SK-N-SH (cell line): ENCODE measurements around the gene TRIM16. TPM values are rescaled to one million over a fixed set of nuclear protein-coding genes. Genes with fewer than 3 reads are reported as not detected.
A peak's percentile ranks its signal among the peaks of the same experiment; 100 is the strongest.

ENCODE experiments used
- CTCF ChIA-PET: fragments of 300-600, 350-600 bp; formaldehyde crosslinking; extraction: SDS; loops from one replicate; lab custom pipeline; 2021; lab: Yijun Ruan, JAX
- POLR2A ChIA-PET: fragments of 350-600 bp; sonication (Branson Sonifier 250); formaldehyde crosslinking; extraction: SDS; loops from one replicate; lab custom pipeline; 2020; ENCODE audit warnings: antibody characterized with exemption, inconsistent platforms; lab: Yijun Ruan, JAX
- DNase-seq: peaks from one replicate; pipeline ENCODE4 v3.0.0; 2012
- H2AFZ ChIP-seq: fragments of 200-600 bp; sonication (generic); 2 replicates; pipeline ENCODE4 v1.8.1; 2016; ENCODE audit warnings: antibody characterized with exemption, mild to moderate bottlenecking, low read depth
- H3F3A ChIP-seq: fragments of 200-600 bp; sonication (generic); replicated peaks from 2 replicates; pipeline ENCODE3; 2016; ENCODE audit warnings: antibody characterized with exemption, mild to moderate bottlenecking; ENCODE audit not compliant: insufficient read depth
- H3K27ac ChIP-seq, 2 experiments: fragments of 200-500 bp in 1 of 2; fragments of 200-600 bp in 1 of 2; sonication (Bioruptor generic) in 1 of 2; sonication (generic), shearing (Covaris generic) in 1 of 2; 2 replicates each; pipeline versions ENCODE4 v1.5.1 to v1.6.1; 2014 to 2016; ENCODE audit warnings: low read depth in 2 of 2, inconsistent platforms in 1 of 2, low read length in 1 of 2, mild to moderate bottlenecking in 1 of 2, mixed read lengths in 1 of 2
- H3K27me3 ChIP-seq: fragments of 200-600 bp; sonication (generic), shearing (Covaris generic); 2 replicates; pipeline ENCODE4 v1.6.1; 2016; ENCODE audit warnings: mixed run types; ENCODE audit not compliant: insufficient read depth
- H3K36me3 ChIP-seq, 2 experiments: fragments of 200-500 bp in 1 of 2; fragments of 200-600 bp in 1 of 2; sonication (Bioruptor generic) in 1 of 2; sonication (generic) in 1 of 2; replicated peaks in 1 of 2; 2 replicates each; pipeline versions ENCODE3 to v1.5.1; 2014 to 2016; ENCODE audit warnings: low read length in 1 of 2, mild to moderate bottlenecking in 1 of 2; ENCODE audit not compliant: insufficient read depth in 2 of 2, control insufficient read depth in 1 of 2
- H3K4me1 ChIP-seq, 2 experiments: fragments of 200-500 bp in 1 of 2; fragments of 200-600 bp in 1 of 2; sonication (Bioruptor generic) in 1 of 2; sonication (generic), shearing (Covaris generic) in 1 of 2; 2 replicates each; pipeline versions ENCODE4 v1.5.1 to v1.6.1; 2014 to 2016; ENCODE audit warnings: low read depth in 1 of 2, low read length in 1 of 2, mixed run types in 1 of 2; ENCODE audit not compliant: insufficient read depth in 2 of 2, control insufficient read depth in 1 of 2
- H3K4me2 ChIP-seq: fragments of 200-600 bp; sonication (generic), shearing (Covaris generic); 2 replicates; pipeline ENCODE4 v1.6.1; 2017; ENCODE audit warnings: mixed run types
- H3K4me3 ChIP-seq, 2 experiments: fragments of 200-500 bp in 1 of 2; fragments of 200-600 bp in 1 of 2; sonication (Bioruptor generic) in 1 of 2; sonication (generic), shearing (Covaris generic) in 1 of 2; 2 replicates each; pipeline versions ENCODE4 v1.5.1 to v1.8.1; 2014 to 2016; ENCODE audit warnings: low read depth in 2 of 2, inconsistent platforms in 1 of 2, low read length in 1 of 2, mild to moderate bottlenecking in 1 of 2, mixed read lengths in 1 of 2, moderate library complexity in 1 of 2
- H3K79me2 ChIP-seq: fragments of 200-600 bp; sonication (generic); 2 replicates; pipeline ENCODE4 v1.8.1; 2017; ENCODE audit warnings: mild to moderate bottlenecking; ENCODE audit not compliant: insufficient read depth
- H3K9ac ChIP-seq: fragments of 200-600 bp; sonication (generic); 2 replicates; pipeline ENCODE4 v1.6.1; 2017; ENCODE audit warnings: mixed run types
- H3K9me2 ChIP-seq: fragments of 200-600 bp; sonication (generic); 2 replicates; pipeline ENCODE4 v1.6.1; 2017; ENCODE audit warnings: mixed run types
- H3K9me3 ChIP-seq: fragments of 200-600 bp; sonication (generic); 2 replicates; pipeline ENCODE4 v1.6.1; 2017; ENCODE audit warnings: mixed run types, mild to moderate bottlenecking, moderate library complexity
- H4K20me1 ChIP-seq: fragments of 200-600 bp; sonication (generic); 2 replicates; pipeline ENCODE4 v1.6.1; 2017; ENCODE audit warnings: mild to moderate bottlenecking, mixed run types; ENCODE audit not compliant: insufficient read depth
- CTCF ChIP-seq: fragments of 200-600 bp; sonication (generic); IDR thresholded peaks from 2 replicates; pipeline ENCODE4 v1.6.1; 2017; ENCODE audit warnings: antibody characterized with exemption, mild to moderate bottlenecking, moderate library complexity
- ELF1 ChIP-seq: IDR thresholded peaks from 2 replicates; pipeline ENCODE4 v1.4.0; 2012
- EZH2phosphoT487 ChIP-seq: fragments of 200-600 bp; sonication (generic); IDR thresholded peaks from 2 replicates; pipeline ENCODE4 v1.6.1; 2017; ENCODE audit warnings: low read depth, mixed run types, mild to moderate bottlenecking, antibody characterized with exemption, moderate library complexity, borderline replicate concordance
- FOSL2 ChIP-seq: IDR thresholded peaks from 2 replicates; pipeline ENCODE4 v1.4.0; 2012; ENCODE audit warnings: low read depth, mild to moderate bottlenecking, moderate library complexity, borderline replicate concordance
- FOXJ3 ChIP-seq: sonication (generic); formaldehyde crosslinking; IDR thresholded peaks from 2 replicates; pipeline ENCODE4 v1.5.1; 2020; ENCODE audit warnings: mild to moderate bottlenecking, missing genetic modification reagents
- JUND ChIP-seq: IDR thresholded peaks from 2 replicates; pipeline ENCODE4 v1.4.0; 2012
- PBX3 ChIP-seq: IDR thresholded peaks from 2 replicates; pipeline ENCODE4; 2012
- SMC3 ChIP-seq: IDR thresholded peaks from 2 replicates; pipeline ENCODE4 v1.6.1; 2012; ENCODE audit warnings: low read depth, low read length, improper control_type of control experiment
- USF1 ChIP-seq: IDR thresholded peaks from 2 replicates; pipeline ENCODE4 v1.4.0; 2012; ENCODE audit warnings: low read depth, borderline replicate concordance
- WGBS: methylation state at CpG from one replicate; pipeline ENCODE4 v1.1.6; 2017; ENCODE audit warnings: low lambda C conversion rate; 5-methylcytosine and 5-hydroxymethylcytosine counted together
- polyA plus RNA-seq, 3 experiments: library from polyadenylated mRNA; depleted of rRNA; stranded (reverse); fragments of >200 nt; gene quantifications; 2 replicates each; pipeline ENCODE4 v1.2.3, GENCODE V29; 2012
- TF ChIP-seq, protein P1 (sequence below): IDR thresholded peaks from 2 replicates; pipeline ENCODE4 v1.4.0; 2012; ENCODE audit warnings: low read depth, borderline replicate concordance

The TRIM16 gene
- polyA plus RNA-seq, 1 of the 3 experiments (the other 2 are of a cell fraction): 24.8 TPM

- no peak overlapping the region for H3K4me3 ChIP-seq
- H3F3A ChIP-seq: no peaks in the 10 kb centered on the region
- no peaks in the 10 kb centered on the region for H3K27me3 ChIP-seq
- H3K4me1 ChIP-seq: peaks cover 0 to 9% of the 10 kb centered on the region in 2 experiments; a peak in 1 of 4 replicates
- H3K9me3 ChIP-seq: no peaks in the 10 kb centered on the region
- no peak overlapping the region for H3K4me2 ChIP-seq
- H3K9ac ChIP-seq: no peak overlapping the region
- no peaks in the 10 kb centered on the region for H3K79me2 ChIP-seq
- TF ChIP-seq CTCF: no peak
- peak; percentile 6; the same call in 1 of the 2 replicates for TF ChIP-seq FOSL2
- ChIA-PET POLR2A (no interaction called here), CTCF (interaction anchor here (1.0 kb wide), 1 partner anchor 9 kb away, joined by 3 read pairs; no protein-coding TSS in a partner anchor)
- DNase-seq: no peak
- H3K9me2 ChIP-seq: no peaks in the 10 kb centered on the region
- H3K36me3 ChIP-seq: peaks cover 3 to 21% of the 10 kb centered on the region in 2 experiments
- H2AFZ ChIP-seq: no peak overlapping the region
- WGBS: 86% methylated on average over 3 of the region's 3 CpGs
- H4K20me1 ChIP-seq: no peaks in the 10 kb centered on the region
- H3K27ac ChIP-seq: no peak overlapping the region
Measured at GRCh38 chr17:15658296-15658695, 25.8 kb downstream of the TRIM16 start.

- Histone ChIP-seq H3K27me3 (no peaks in the 10 kb centered on the region), H3K79me2 (no peaks in the 10 kb centered on the region), H3K4me2 (no peak overlapping the region), H4K20me1 (no peaks in the 10 kb centered on the region), H3K27ac (no peak overlapping the region), H3K36me3 (peaks cover 3 to 18% of the 10 kb centered on the region in 2 experiments), H3K9me3 (no peaks in the 10 kb centered on the region), H3F3A (no peaks in the 10 kb centered on the region), H3K4me1 (peaks cover 0 to 9% of the 10 kb centered on the region in 2 experiments; a peak in 1 of 4 replicates), H3K4me3 (no peak overlapping the region), H2AFZ (no peak overlapping the region), H3K9me2 (no peaks in the 10 kb centered on the region), H3K9ac (no peak overlapping the region)
- CTCF ChIA-PET: interaction anchor here (1.0 kb wide), 1 partner anchor 8 kb away, joined by 3 read pairs; no protein-coding TSS in a partner anchor
- POLR2A ChIA-PET: no interaction called here
- TF ChIP-seq JUND (no peak), SMC3 (no peak), ELF1 (no peak), PBX3 (no peak), FOXJ3 (CRISPR knock-in tag) (no peak)
- no peak for DNase-seq
Measured at GRCh38 chr17:15657868-15658267, 26.2 kb downstream of the TRIM16 start.

DNA sequence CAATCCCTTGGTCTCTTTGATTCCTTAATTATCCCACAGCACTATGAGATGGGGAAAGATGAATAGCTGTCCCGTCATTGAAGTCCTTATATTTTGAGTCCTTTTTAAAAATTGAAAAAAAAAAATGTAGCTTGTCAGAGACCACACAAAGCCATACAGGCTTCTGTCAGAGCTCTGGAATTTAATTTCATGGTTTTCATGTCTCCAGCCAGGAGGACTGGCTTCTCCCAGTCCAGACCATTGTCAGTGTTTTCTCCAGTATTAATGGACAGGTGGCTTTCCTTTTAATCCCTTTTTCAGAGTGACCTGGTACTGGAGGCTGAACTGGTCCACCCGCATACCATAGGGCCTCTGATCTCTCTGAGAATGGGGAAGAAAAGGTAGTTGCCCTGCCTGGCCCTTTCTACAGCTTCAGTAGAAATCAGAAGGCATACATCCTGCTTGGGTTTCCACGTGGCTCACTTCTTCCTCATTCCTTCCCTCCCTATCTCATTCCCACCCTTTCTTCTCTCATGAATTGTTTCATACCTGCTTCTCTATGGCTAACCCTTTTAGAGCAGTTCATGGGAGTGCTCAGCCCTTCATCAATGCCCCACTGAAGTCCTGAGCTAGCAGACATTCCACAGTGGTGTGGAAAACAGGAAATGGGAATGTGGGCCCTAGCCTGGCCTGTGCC lies 29.1 kb downstream of the TRIM16 start:
- ChIA-PET CTCF (no interaction called here), POLR2A (no interaction called here)
- TF ChIP-seq USF1 (no peak), EZH2phosphoT487 (no peak), JUND (no peak)
- TF ChIP-seq, protein P1, sequence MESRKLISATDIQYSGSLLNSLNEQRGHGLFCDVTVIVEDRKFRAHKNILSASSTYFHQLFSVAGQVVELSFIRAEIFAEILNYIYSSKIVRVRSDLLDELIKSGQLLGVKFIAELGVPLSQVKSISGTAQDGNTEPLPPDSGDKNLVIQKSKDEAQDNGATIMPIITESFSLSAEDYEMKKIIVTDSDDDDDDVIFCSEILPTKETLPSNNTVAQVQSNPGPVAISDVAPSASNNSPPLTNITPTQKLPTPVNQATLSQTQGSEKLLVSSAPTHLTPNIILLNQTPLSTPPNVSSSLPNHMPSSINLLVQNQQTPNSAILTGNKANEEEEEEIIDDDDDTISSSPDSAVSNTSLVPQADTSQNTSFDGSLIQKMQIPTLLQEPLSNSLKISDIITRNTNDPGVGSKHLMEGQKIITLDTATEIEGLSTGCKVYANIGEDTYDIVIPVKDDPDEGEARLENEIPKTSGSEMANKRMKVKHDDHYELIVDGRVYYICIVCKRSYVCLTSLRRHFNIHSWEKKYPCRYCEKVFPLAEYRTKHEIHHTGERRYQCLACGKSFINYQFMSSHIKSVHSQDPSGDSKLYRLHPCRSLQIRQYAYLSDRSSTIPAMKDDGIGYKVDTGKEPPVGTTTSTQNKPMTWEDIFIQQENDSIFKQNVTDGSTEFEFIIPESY: no peak

More for the DNA sequence above, 29.1 kb downstream of the TRIM16 start:
- no peak for DNase-seq
- Histone ChIP-seq H3K4me1 (peaks cover 7 to 26% of the 10 kb centered on the region in 2 experiments), H3K79me2 (peaks cover 14% of the 10 kb centered on the region; the same call in 1 of the 2 replicates), H3K4me3 (no peak overlapping the region), H2AFZ (no peak overlapping the region), H4K20me1 (no peaks in the 10 kb centered on the region), H3K9me2 (no peaks in the 10 kb centered on the region), H3K27me3 (no peaks in the 10 kb centered on the region), H3K36me3 (peaks cover 0 to 11% of the 10 kb centered on the region in 2 experiments), H3K9me3 (no peaks in the 10 kb centered on the region), H3F3A (peaks cover 4% of the 10 kb centered on the region), H3K27ac (peak overlapping the region; percentile 2 to 22; a peak in 1 of 4 replicates), H3K9ac (no peak overlapping the region), H3K4me2 (no peak overlapping the region)
- WGBS: 79% methylated on average over 3 of the region's 3 CpGs
